ENCODE measurements around the gene SYNC.

- TF ChIP-seq CTCF (IDR thresholded peaks at IDR 0.05; ENCODE audit: low read depth, low read length) = no peak
- TF ChIP-seq EZH2phosphoT487 (IDR thresholded peaks at IDR 0.05; ENCODE audit: low read depth) = no peak
Observed at GRCh38 chr1:32632829-32633228, 69.7 kb downstream of the SYNC start.

Measured in OCI-LY3 (cell line).